Esophagus squamous epithelium (tissue), 4 donors: Measurements from ENCODE around the gene OBSL1.

ENCODE experiments used
- POLR2A ChIP-seq, 4 donors: fragments of 450-650 bp; IDR thresholded peaks; one replicate each; pipeline ENCODE4 v1.6.1; 2017; ENCODE audit warnings: antibody characterized with exemption in 4 of 4, mild to moderate bottlenecking in 4 of 4, moderate library complexity in 3 of 4
- TF ChIP-seq, protein P1 (sequence below), 6 experiments: fragments of 450-650 bp in 4 of 6; fragments of 200-600 bp in 2 of 6; sonication (generic) in 2 of 6; IDR thresholded peaks; one replicate each; pipeline ENCODE4 v1.5.1; 2016 to 2019; ENCODE audit warnings: antibody characterized with exemption in 6 of 6, mild to moderate bottlenecking in 4 of 6, moderate library complexity in 4 of 6

DNA sequence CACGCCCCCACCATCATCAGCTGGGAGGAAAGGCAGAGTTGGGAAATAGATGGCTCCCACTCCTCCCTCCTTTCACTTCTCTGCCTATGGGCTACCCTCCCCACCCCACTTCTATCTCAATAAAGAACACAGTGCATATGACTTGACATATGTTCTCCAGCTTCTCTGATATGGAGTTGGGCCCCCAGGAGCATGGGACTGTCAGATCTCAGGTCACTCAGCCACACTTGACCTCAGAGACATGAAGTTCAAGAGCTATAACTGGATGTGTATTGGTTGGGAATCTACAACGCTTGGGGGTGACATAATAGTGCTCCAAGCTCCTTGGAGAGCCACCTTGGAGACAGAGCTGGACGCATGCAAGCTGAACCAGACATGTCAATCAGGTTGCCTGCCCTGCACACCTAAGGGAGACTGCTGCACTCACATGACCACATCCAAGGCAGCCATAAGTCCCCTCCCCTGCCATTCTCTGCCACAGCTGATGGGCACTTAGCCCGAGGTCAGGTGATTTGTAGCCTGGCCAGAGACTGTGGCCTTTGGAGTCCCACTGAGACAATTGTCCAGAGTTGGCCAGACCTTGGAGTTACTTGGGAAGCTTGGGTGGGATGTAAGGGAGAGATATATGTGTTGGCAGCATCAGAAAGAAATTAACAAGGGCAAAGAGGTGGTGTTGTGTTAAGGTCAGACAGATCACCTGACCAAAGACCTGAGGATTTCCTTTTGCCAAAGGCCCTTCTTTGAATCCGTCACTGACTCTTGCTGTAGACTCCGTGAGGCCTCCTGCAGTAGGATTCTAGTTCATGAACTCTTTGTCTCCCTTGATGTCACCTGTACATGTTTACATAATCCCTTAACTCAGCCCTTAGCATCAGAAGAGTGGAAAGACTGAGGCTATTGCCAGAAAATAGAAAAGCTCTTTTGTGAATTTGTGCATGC lies 4.5 kb upstream of the OBSL1 start:
- TF ChIP-seq, protein P1, sequence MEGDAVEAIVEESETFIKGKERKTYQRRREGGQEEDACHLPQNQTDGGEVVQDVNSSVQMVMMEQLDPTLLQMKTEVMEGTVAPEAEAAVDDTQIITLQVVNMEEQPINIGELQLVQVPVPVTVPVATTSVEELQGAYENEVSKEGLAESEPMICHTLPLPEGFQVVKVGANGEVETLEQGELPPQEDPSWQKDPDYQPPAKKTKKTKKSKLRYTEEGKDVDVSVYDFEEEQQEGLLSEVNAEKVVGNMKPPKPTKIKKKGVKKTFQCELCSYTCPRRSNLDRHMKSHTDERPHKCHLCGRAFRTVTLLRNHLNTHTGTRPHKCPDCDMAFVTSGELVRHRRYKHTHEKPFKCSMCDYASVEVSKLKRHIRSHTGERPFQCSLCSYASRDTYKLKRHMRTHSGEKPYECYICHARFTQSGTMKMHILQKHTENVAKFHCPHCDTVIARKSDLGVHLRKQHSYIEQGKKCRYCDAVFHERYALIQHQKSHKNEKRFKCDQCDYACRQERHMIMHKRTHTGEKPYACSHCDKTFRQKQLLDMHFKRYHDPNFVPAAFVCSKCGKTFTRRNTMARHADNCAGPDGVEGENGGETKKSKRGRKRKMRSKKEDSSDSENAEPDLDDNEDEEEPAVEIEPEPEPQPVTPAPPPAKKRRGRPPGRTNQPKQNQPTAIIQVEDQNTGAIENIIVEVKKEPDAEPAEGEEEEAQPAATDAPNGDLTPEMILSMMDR (IDR thresholded peaks at IDR 0.05), result no peak
- no peak for TF ChIP-seq POLR2A (IDR thresholded peaks at IDR 0.05)
